H1 (cell line): Measurements from ENCODE around the gene SKP2. TPM values are rescaled to one million over a fixed set of nuclear protein-coding genes. Genes with fewer than 3 reads are reported as not detected.
A peak's percentile ranks its signal among the peaks of the same experiment; 100 is the strongest.

Experiments used
- CTCF ChIA-PET: fragments of 300-600 bp; sonication (Branson Sonifier 250); formaldehyde crosslinking; loops from one replicate; lab custom pipeline; 2021; ENCODE audit not compliant: partially characterized antibody; lab: Charles Lee
- POLR2A ChIA-PET: fragments of 300-600 bp; sonication (Branson Sonifier 250); formaldehyde crosslinking; loops from one replicate; lab custom pipeline; 2021; ENCODE audit warnings: inconsistent platforms; ENCODE audit not compliant: partially characterized antibody; lab: Charles Lee
- DNase-seq, 2 experiments: peaks; one replicate each; pipeline versions ENCODE4 v3.0.0 to v3.0.0-alpha.2; 2010 to 2022; ENCODE audit warnings: low spot score in 2 of 2, low read depth in 1 of 2, mixed read lengths in 1 of 2
- FAIRE-seq: peaks from 2 replicates; lab custom pipeline; 2011; peaks lifted over from hg19 to GRCh38; lab: Jason Lieb, UNC
- H2AFZ ChIP-seq: 2 replicates; pipeline ENCODE4 v1.8.1; 2012; ENCODE audit warnings: low read length, inconsistent platforms
- H2AK5ac ChIP-seq: 2 replicates; pipeline ENCODE4 v1.6.1; 2013; ENCODE audit warnings: low read depth, low read length
- H2BK120ac ChIP-seq: replicated peaks from 2 replicates; pipeline ENCODE3; 2013; ENCODE audit warnings: low read depth, low read length, inconsistent platforms
- H2BK12ac ChIP-seq: 2 replicates; pipeline ENCODE4 v1.6.1; 2013; ENCODE audit warnings: low read depth, low read length
- H2BK15ac ChIP-seq: 2 replicates; pipeline ENCODE4 v1.6.1; 2013; ENCODE audit warnings: low read length
- H2BK20ac ChIP-seq: 2 replicates; pipeline ENCODE4 v1.6.1; 2013; ENCODE audit warnings: low read length
- H2BK5ac ChIP-seq: 2 replicates; pipeline ENCODE4 v1.6.1; 2013; ENCODE audit warnings: low read depth, low read length
- H3K14ac ChIP-seq: 2 replicates; pipeline ENCODE4 v1.6.1; 2013; ENCODE audit warnings: inconsistent platforms; ENCODE audit not compliant: insufficient read length
- H3K18ac ChIP-seq: 2 replicates; pipeline ENCODE4 v1.6.1; 2013; ENCODE audit warnings: low read length; ENCODE audit errors: extremely low read depth
- H3K23ac ChIP-seq: 2 replicates; pipeline ENCODE4 v1.6.1; 2013; ENCODE audit warnings: inconsistent platforms; ENCODE audit not compliant: insufficient read length
- H3K23me2 ChIP-seq: 2 replicates; pipeline ENCODE4 v1.6.1; 2013; ENCODE audit warnings: low read depth, low read length
- H3K27ac ChIP-seq: 2 replicates; pipeline ENCODE4 v1.6.1; 2011; ENCODE audit warnings: low read depth, low read length, inconsistent platforms
- H3K27me3 ChIP-seq, 4 experiments: replicated peaks in 1 of 4; 1 replicate in 1 of 4; 2 replicates in 3 of 4; pipeline versions ENCODE4 v1.6.1 to v1.8.1; 2011 to 2013; ENCODE audit warnings: low read length in 3 of 4, mild to moderate bottlenecking in 3 of 4, inconsistent platforms in 2 of 4, mixed read lengths in 2 of 4, moderate library complexity in 1 of 4; ENCODE audit not compliant: control insufficient read depth in 3 of 4, insufficient read depth in 3 of 4; ENCODE audit errors: extremely low read depth in 1 of 4
- H3K36me3 ChIP-seq, 4 experiments: 2 replicates each; pipeline versions ENCODE4 v1.6.1 to v1.8.1; 2011 to 2013; ENCODE audit warnings: mild to moderate bottlenecking in 4 of 4, low read length in 3 of 4, moderate library complexity in 2 of 4, control low read depth in 1 of 4, inconsistent platforms in 1 of 4; ENCODE audit not compliant: insufficient read depth in 4 of 4, control insufficient read depth in 2 of 4
- H3K4ac ChIP-seq: replicated peaks from 2 replicates; pipeline ENCODE3; 2013; ENCODE audit warnings: low read length, low read depth, mixed read lengths, inconsistent platforms; ENCODE audit not compliant: insufficient read length
- H3K4me1 ChIP-seq, 4 experiments: replicated peaks in 1 of 4; 1 replicate in 1 of 4; 2 replicates in 3 of 4; pipeline versions ENCODE4 v1.6.1 to v1.8.1; 2011 to 2013; ENCODE audit warnings: low read length in 3 of 4, inconsistent platforms in 2 of 4, mixed read lengths in 1 of 4; ENCODE audit not compliant: insufficient read depth in 4 of 4, control insufficient read depth in 3 of 4
- H3K4me2 ChIP-seq, 2 experiments: 2 replicates each; pipeline versions ENCODE4 v1.6.1 to v1.8.1; 2011 to 2013; ENCODE audit warnings: low read depth in 2 of 2, low read length in 2 of 2, control low read depth in 1 of 2, inconsistent platforms in 1 of 2, mild to moderate bottlenecking in 1 of 2; ENCODE audit not compliant: insufficient read depth in 1 of 2
- H3K4me3 ChIP-seq, 4 experiments: fragments of 200-600, 300-600 bp in 1 of 4; sonication (generic), shearing (Covaris generic), sonication (Bioruptor Twin) in 1 of 4; 2 replicates each; pipeline versions ENCODE4 v1.5.1 to v1.8.1; 2011 to 2016; ENCODE audit warnings: low read length in 4 of 4, low read depth in 3 of 4, control low read depth in 2 of 4, inconsistent platforms in 2 of 4, mild to moderate bottlenecking in 2 of 4, mixed read lengths in 1 of 4, moderate library complexity in 1 of 4; ENCODE audit not compliant: insufficient read depth in 2 of 4; ENCODE audit errors: extremely low read depth in 1 of 4
- H3K56ac ChIP-seq: replicated peaks from 2 replicates; pipeline ENCODE3; 2013; ENCODE audit warnings: low read depth, mild to moderate bottlenecking, mixed read lengths, low read length, inconsistent platforms; ENCODE audit not compliant: insufficient read length
- H3K79me1 ChIP-seq: 2 replicates; pipeline ENCODE4 v1.6.1; 2013; ENCODE audit warnings: low read depth, low read length, control low read depth
- H3K79me2 ChIP-seq, 2 experiments: 2 replicates each; pipeline versions ENCODE4 v1.6.1 to v1.8.1; 2012 to 2013; ENCODE audit warnings: low read length in 2 of 2, mild to moderate bottlenecking in 2 of 2, inconsistent platforms in 1 of 2; ENCODE audit not compliant: insufficient read depth in 2 of 2, control insufficient read depth in 1 of 2
- H3K9ac ChIP-seq, 4 experiments: replicated peaks in 1 of 4; 1 replicate in 1 of 4; 2 replicates in 3 of 4; pipeline versions ENCODE4 v1.6.1 to v1.8.1; 2011 to 2013; ENCODE audit warnings: low read depth in 3 of 4, low read length in 3 of 4, control low read depth in 2 of 4, mild to moderate bottlenecking in 2 of 4, moderate library complexity in 2 of 4, inconsistent platforms in 1 of 4; ENCODE audit errors: extremely low read depth in 1 of 4
- H3K9me3 ChIP-seq, 2 experiments: 2 replicates each; pipeline versions ENCODE4 v1.6.1 to v1.8.1; 2012 to 2013; ENCODE audit warnings: mild to moderate bottlenecking in 2 of 2, moderate library complexity in 2 of 2, control low read depth in 1 of 2, inconsistent platforms in 1 of 2, low read depth in 1 of 2, low read length in 1 of 2, mixed read lengths in 1 of 2; ENCODE audit not compliant: insufficient read depth in 2 of 2
- H4K20me1 ChIP-seq, 2 experiments: replicated peaks in 1 of 2; 2 replicates each; pipeline versions ENCODE3 to v1.8.1; 2011 to 2013; ENCODE audit warnings: inconsistent platforms in 2 of 2, low read length in 2 of 2, mild to moderate bottlenecking in 1 of 2; ENCODE audit not compliant: insufficient read depth in 2 of 2, control insufficient read depth in 1 of 2
- H4K5ac ChIP-seq: 2 replicates; pipeline ENCODE4 v1.6.1; 2013; ENCODE audit warnings: low read length, low read depth, mixed read lengths, inconsistent platforms; ENCODE audit not compliant: insufficient read length
- H4K8ac ChIP-seq: 2 replicates; pipeline ENCODE4 v1.8.0; 2013; ENCODE audit warnings: mild to moderate bottlenecking, moderate library complexity, low read length, inconsistent platforms; ENCODE audit not compliant: insufficient read depth; ENCODE audit errors: extremely low read depth
- H4K91ac ChIP-seq: replicated peaks from 2 replicates; pipeline ENCODE3; 2013; ENCODE audit warnings: low read length, mixed read lengths, inconsistent platforms; ENCODE audit not compliant: insufficient read length
- BACH1 ChIP-seq: IDR thresholded peaks from 2 replicates; pipeline ENCODE4 v1.6.1; 2012; ENCODE audit warnings: low read length, improper control_type of control experiment
- CEBPB ChIP-seq: IDR thresholded peaks from 2 replicates; pipeline ENCODE4 v1.6.1; 2012; ENCODE audit warnings: low read depth, low read length
- CREB1 ChIP-seq: IDR thresholded peaks from 2 replicates; pipeline ENCODE4 v1.6.1; 2012; ENCODE audit warnings: inconsistent platforms
- EP300 ChIP-seq, 2 experiments: IDR thresholded peaks; 1 replicate in 1 of 2; 2 replicates in 1 of 2; pipeline ENCODE4 v1.6.1; 2011 to 2012; ENCODE audit warnings: low read depth in 2 of 2, low read length in 2 of 2, mild to moderate bottlenecking in 2 of 2, borderline replicate concordance in 1 of 2, inconsistent platforms in 1 of 2, moderate library complexity in 1 of 2
- HDAC6 ChIP-seq: IDR thresholded peaks from one replicate; pipeline ENCODE4 v1.7.1; 2012; ENCODE audit warnings: low read depth, mild to moderate bottlenecking, inconsistent platforms, low read length, moderate library complexity
- JUND ChIP-seq: IDR thresholded peaks from 2 replicates; pipeline ENCODE4 v1.6.1; 2011; ENCODE audit warnings: mild to moderate bottlenecking, improper control_type of control experiment, low read length
- NRF1 ChIP-seq: IDR thresholded peaks from 2 replicates; pipeline ENCODE4 v1.6.1; 2011; ENCODE audit warnings: mild to moderate bottlenecking, low read depth, low read length, improper control_type of control experiment
- PHF8 ChIP-seq: fragments of 200-600 bp; sonication (generic); conservative IDR thresholded peaks from 2 replicates; pipeline ENCODE4 v1.7.1; 2012; ENCODE audit warnings: low read depth, mild to moderate bottlenecking, inconsistent platforms, low read length, moderate library complexity
- POLR2A ChIP-seq, 2 experiments: IDR thresholded peaks; 1 replicate in 1 of 2; 2 replicates in 1 of 2; pipeline ENCODE4 v1.6.1; 2011; ENCODE audit warnings: low read depth in 2 of 2, low read length in 2 of 2, mild to moderate bottlenecking in 2 of 2; ENCODE audit errors: control extremely low read depth in 1 of 2
- RBBP5 ChIP-seq: IDR thresholded peaks from 2 replicates; pipeline ENCODE4 v1.7.1; 2012; ENCODE audit warnings: low read depth, mild to moderate bottlenecking, inconsistent platforms, low read length, moderate library complexity, borderline replicate concordance
- RNF2 ChIP-seq: fragments of 200-900, 300-1000 bp; sonication (generic); IDR thresholded peaks from 2 replicates; pipeline ENCODE4 v1.7.1; 2016; ENCODE audit warnings: borderline replicate concordance, low read depth, mild to moderate bottlenecking, antibody characterized with exemption, low read length; ENCODE audit not compliant: poor library complexity, severe bottlenecking; ENCODE audit errors: missing control alignments
- SIRT6 ChIP-seq: IDR thresholded peaks from one replicate; pipeline ENCODE4 v1.7.1; 2012; ENCODE audit warnings: low read length, inconsistent platforms
- SUZ12 ChIP-seq: fragments of 200-600 bp; sonication (generic); IDR thresholded peaks from 2 replicates; pipeline ENCODE4 v1.6.1; 2012; ENCODE audit warnings: mild to moderate bottlenecking, inconsistent platforms, low read length, moderate library complexity, mixed read lengths
- TBP ChIP-seq: IDR thresholded peaks from 2 replicates; pipeline ENCODE4 v1.6.1; 2011; ENCODE audit warnings: low read depth, low read length, improper control_type of control experiment
- ZNF274 ChIP-seq: IDR thresholded peaks from 2 replicates; pipeline ENCODE4 v1.7.0; 2012; ENCODE audit warnings: low read length, borderline replicate concordance; ENCODE audit errors: extremely low read depth
- WGBS, 2 experiments: shearing (Covaris generic) in 1 of 2; methylation state at CpG; one replicate each; pipeline versions ENCODE4 v1.1.6 to v1.1.7; 2013 to 2015; ENCODE audit warnings: low lambda C conversion rate in 2 of 2, mixed read lengths in 2 of 2, inconsistent platforms in 1 of 2, low coverage in 1 of 2, missing lambda C conversion rate in 1 of 2; ENCODE audit not compliant: insufficient replicate concordance in 2 of 2, insufficient coverage in 1 of 2, insufficient read length in 1 of 2; ENCODE audit errors: extremely low coverage in 1 of 2, missing lambda C conversion rate in 1 of 2; 5-methylcytosine and 5-hydroxymethylcytosine counted together
- polyA plus RNA-seq, 7 experiments: library from polyadenylated mRNA; depleted of rRNA in 3 of 7; stranded (reverse) in 5 of 7; unstranded in 2 of 7; fragments of >200 nt in 5 of 7; fragments of 200-250 nt in 2 of 7; gene quantifications; 1 replicate in 5 of 7; 2 replicates in 1 of 7; 4 replicates in 1 of 7; pipeline versions ENCODE4 v1.2.1 to v1.2.3, GENCODE V29; 2011 to 2013; ENCODE audit warnings: missing spikeins in 2 of 7, mixed read lengths in 2 of 7
- total RNA-seq: library from RNA; stranded (reverse); fragmentation: NEBNext Ultra II Directional; extraction: Animal tissue kit (Norgen Biotek cat#: 25700); gene quantifications from 2 replicates; pipeline ENCODE4 v1.2.1, GENCODE V29; 2021

SKP2 gene
- total and polyA plus RNA-seq, 2 of the 8 experiments (the other 6 are each of a cell fraction or from before 2014, with no cell fraction given): 49.9 to 104 TPM

- CTCF ChIA-PET: interaction anchor here (0.6 to 6.1 kb wide), 5 partner anchors 12 to 241 kb away, joined by 3 to 44 read pairs (median 6); no protein-coding TSS in a partner anchor
- Histone ChIP-seq H4K20me1 (no peaks in the 10 kb centered on the region), H2BK15ac (no peak overlapping the region), H2AFZ (no peak overlapping the region), H3K4me2 (peak overlapping the region; percentile 76 to 96), H3K23me2 (peaks cover 12% of the 10 kb centered on the region; the same call in 1 of the 2 replicates), H4K5ac (no peak overlapping the region), H2BK12ac (no peak overlapping the region), H3K18ac (no peak overlapping the region), H3K79me1 (no peaks in the 10 kb centered on the region), H3K23ac (no peak overlapping the region), H3K9me3 (no peaks in the 10 kb centered on the region), H3K9ac (no peak overlapping the region), H2BK120ac (no peak overlapping the region), H3K14ac (no peak overlapping the region), H4K8ac (no peak overlapping the region), H3K79me2 (peaks cover 0 to 43% of the 10 kb centered on the region in 2 experiments; a peak in 3 of 4 replicates), H3K27ac (no peak overlapping the region), H2BK20ac (no peak overlapping the region), H3K36me3 (peaks cover 0 to 43% (median 14%) of the 10 kb centered on the region in 4 experiments; a peak in 7 of 8 replicates), H3K4ac (no peak overlapping the region), H4K91ac (no peak overlapping the region), H3K56ac (no peak overlapping the region), H3K4me3 (peak overlapping the region in 2 of 4 experiments; percentile 85; a peak in 6 of 8 replicates), H2BK5ac (no peak overlapping the region), H2AK5ac (no peak overlapping the region), H3K27me3 (no peaks in the 10 kb centered on the region), H3K4me1 (peaks cover 0 to 5% (median 2%) of the 10 kb centered on the region in 4 experiments; a peak in 3 of 7 replicates)
- 86% methylated on average over 7 of the region's 7 CpGs; no CpG with 5 or more reads in 1 of the 2 experiments for WGBS, 2 experiments
- FAIRE-seq (no peak), DNase-seq (no peak)
- POLR2A ChIA-PET: interaction anchor here (0.9 to 1.9 kb wide), 5 partner anchors 13 to 86 kb away, joined by 3 to 10 read pairs (median 4); partner anchors contain the start of gene UGT3A2
- no peak for TF ChIP-seq SIRT6
- no peak for TF ChIP-seq SUZ12
- TF ChIP-seq ZNF274: no peak
- TF ChIP-seq POLR2A (IDR thresholded peaks at IDR 0.05; ENCODE audit: control extremely low read depth in 1 of 2, low read depth in 2 of 2, low read length in 2 of 2): no peak
- no peak for TF ChIP-seq BACH1
- TF ChIP-seq NRF1: no peak
- TF ChIP-seq CREB1: no peak
- TF ChIP-seq EP300 (IDR thresholded peaks at IDR 0.05; ENCODE audit: borderline replicate concordance in 1 of 2, low read depth in 2 of 2, low read length in 2 of 2): no peak
- no peak for TF ChIP-seq PHF8
- no peak for TF ChIP-seq RNF2
- TF ChIP-seq JUND: no peak
- TF ChIP-seq HDAC6: no peak
- TF ChIP-seq TBP: no peak
- TF ChIP-seq RBBP5: no peak
- TF ChIP-seq CEBPB: no peak
Measured at GRCh38 chr5:36153298-36153677, 1.4 kb downstream of the SKP2 start.
